K562 (cell line): ENCODE data around the gene ZBTB26.

Experiments
- ETV6 ChIP-seq, 3 experiments: fragments of 150-350 bp in 1 of 3; sonication (generic) in 1 of 3; formaldehyde crosslinking in 1 of 3; IDR thresholded peaks; 2 replicates each; pipeline versions ENCODE4 v1.6.1 to v1.8.0; 2014 to 2022; ENCODE audit warnings: borderline replicate concordance in 2 of 3, low read depth in 2 of 3, antibody characterized with exemption in 1 of 3, low read length in 1 of 3, mild to moderate bottlenecking in 1 of 3, missing genetic modification reagents in 1 of 3
- FOXJ3 ChIP-seq: sonication (generic); formaldehyde crosslinking; IDR thresholded peaks from 2 replicates; pipeline ENCODE4 v1.4.0; 2020; ENCODE audit warnings: mild to moderate bottlenecking, missing genetic modification reagents
- GTF2F1 ChIP-seq: IDR thresholded peaks from 2 replicates; pipeline ENCODE4 v1.6.1; 2011; ENCODE audit warnings: low read depth, low read length, improper control_type of control experiment
- MAFK ChIP-seq: IDR thresholded peaks from 2 replicates; pipeline ENCODE4 v1.6.1; 2011; ENCODE audit warnings: low read length, improper control_type of control experiment
- NFYB ChIP-seq: IDR thresholded peaks from 2 replicates; pipeline ENCODE4 v1.6.1; 2011; ENCODE audit warnings: mild to moderate bottlenecking, moderate library complexity; ENCODE audit not compliant: insufficient read length; ENCODE audit errors: extremely low read depth
- POLR2AphosphoS5 ChIP-seq: IDR thresholded peaks from 2 replicates; pipeline ENCODE4 v1.6.1; 2011; ENCODE audit warnings: mild to moderate bottlenecking, low read depth, low read length, moderate library complexity; ENCODE audit not compliant: control insufficient read depth, insufficient read depth
- PTBP1 ChIP-seq: fragments of 200-400 bp; formaldehyde crosslinking; IDR thresholded peaks from 2 replicates; pipeline ENCODE4 v1.6.1; 2017; ENCODE audit warnings: low read depth, low read length
- RCOR1 ChIP-seq, 2 experiments: IDR thresholded peaks; 2 replicates each; pipeline ENCODE4 v1.6.1; 2012; ENCODE audit warnings: low read depth in 2 of 2, low read length in 2 of 2, borderline replicate concordance in 1 of 2, improper control_type of control experiment in 1 of 2
- SMAD1 ChIP-seq: fragments of 150-350 bp; IDR thresholded peaks from 2 replicates; pipeline ENCODE4 v1.6.1; 2014; ENCODE audit warnings: low read length, low read depth; ENCODE audit not compliant: partially characterized antibody
- TF ChIP-seq, protein P1 (sequence below), 2 experiments: fragments of 450-650 bp in 1 of 2; sonication (generic) in 1 of 2; formaldehyde crosslinking in 1 of 2; IDR thresholded peaks in 1 of 2; conservative IDR thresholded peaks in 1 of 2; 2 replicates each; pipeline versions ENCODE4 v1.6.1 to v1.8.1; 2016 to 2023; ENCODE audit warnings: mild to moderate bottlenecking in 2 of 2, moderate library complexity in 2 of 2, inconsistent platforms in 1 of 2, missing genetic modification reagents in 1 of 2
- TF ChIP-seq, protein P2 (sequence below): sonication (generic); formaldehyde crosslinking; IDR thresholded peaks from 2 replicates; pipeline ENCODE4 v1.4.0; 2020; ENCODE audit warnings: mild to moderate bottlenecking, missing genetic modification reagents
- TF ChIP-seq, protein P3 (sequence below): fragments of 200-600 bp; sonication (generic); IDR thresholded peaks from one replicate; pipeline ENCODE4 v1.6.1; 2012; ENCODE audit warnings: mild to moderate bottlenecking, low read depth, low read length, inconsistent platforms

DNA sequence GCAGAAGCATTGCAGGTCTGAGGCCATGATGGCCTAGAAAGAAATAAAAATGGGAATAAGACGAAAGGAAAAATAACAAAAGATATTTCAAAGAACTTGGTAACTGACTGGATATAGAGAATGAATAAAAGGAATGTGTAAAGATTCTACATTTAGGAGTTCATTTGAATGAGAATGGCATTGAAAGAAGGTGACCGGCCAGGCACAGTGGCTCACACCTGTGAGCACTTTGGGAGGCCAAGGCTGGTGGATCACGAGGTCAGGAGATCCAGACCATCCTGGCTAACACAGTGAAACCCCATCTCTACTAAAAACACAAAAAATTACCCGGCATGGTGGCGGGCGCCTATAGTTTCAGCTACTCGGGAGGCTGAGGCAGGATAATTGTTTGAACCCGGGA lies 8.6 kb downstream of the ZBTB26 start:
- TF ChIP-seq ETV6 (IDR thresholded peaks at IDR 0.05; ENCODE audit: borderline replicate concordance in 1 of 2, low read depth in 2 of 2, low read length in 1 of 2) (no peak), ETV6 (CRISPR knock-in tag; IDR thresholded peaks at IDR 0.05; ENCODE audit: borderline replicate concordance) (no peak), SMAD1 (no peak), PTBP1 (no peak), GTF2F1 (no peak), POLR2AphosphoS5 (no peak), FOXJ3 (CRISPR knock-in tag) (no peak), NFYB (no peak), RCOR1 (IDR thresholded peaks at IDR 0.05; ENCODE audit: borderline replicate concordance in 1 of 2, low read depth in 2 of 2, low read length in 2 of 2) (no peak), MAFK (no peak)
- TF ChIP-seq, protein P1, sequence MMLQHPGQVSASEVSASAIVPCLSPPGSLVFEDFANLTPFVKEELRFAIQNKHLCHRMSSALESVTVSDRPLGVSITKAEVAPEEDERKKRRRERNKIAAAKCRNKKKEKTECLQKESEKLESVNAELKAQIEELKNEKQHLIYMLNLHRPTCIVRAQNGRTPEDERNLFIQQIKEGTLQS (IDR thresholded peaks at IDR 0.05), result no peak
- TF ChIP-seq, protein P1 (CRISPR knock-in tag; conservative IDR thresholded peaks at IDR 0.05), result no peak
- TF ChIP-seq, protein P2, sequence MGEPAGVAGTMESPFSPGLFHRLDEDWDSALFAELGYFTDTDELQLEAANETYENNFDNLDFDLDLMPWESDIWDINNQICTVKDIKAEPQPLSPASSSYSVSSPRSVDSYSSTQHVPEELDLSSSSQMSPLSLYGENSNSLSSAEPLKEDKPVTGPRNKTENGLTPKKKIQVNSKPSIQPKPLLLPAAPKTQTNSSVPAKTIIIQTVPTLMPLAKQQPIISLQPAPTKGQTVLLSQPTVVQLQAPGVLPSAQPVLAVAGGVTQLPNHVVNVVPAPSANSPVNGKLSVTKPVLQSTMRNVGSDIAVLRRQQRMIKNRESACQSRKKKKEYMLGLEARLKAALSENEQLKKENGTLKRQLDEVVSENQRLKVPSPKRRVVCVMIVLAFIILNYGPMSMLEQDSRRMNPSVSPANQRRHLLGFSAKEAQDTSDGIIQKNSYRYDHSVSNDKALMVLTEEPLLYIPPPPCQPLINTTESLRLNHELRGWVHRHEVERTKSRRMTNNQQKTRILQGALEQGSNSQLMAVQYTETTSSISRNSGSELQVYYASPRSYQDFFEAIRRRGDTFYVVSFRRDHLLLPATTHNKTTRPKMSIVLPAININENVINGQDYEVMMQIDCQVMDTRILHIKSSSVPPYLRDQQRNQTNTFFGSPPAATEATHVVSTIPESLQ (CRISPR knock-in tag), result no peak
- TF ChIP-seq, protein P3, sequence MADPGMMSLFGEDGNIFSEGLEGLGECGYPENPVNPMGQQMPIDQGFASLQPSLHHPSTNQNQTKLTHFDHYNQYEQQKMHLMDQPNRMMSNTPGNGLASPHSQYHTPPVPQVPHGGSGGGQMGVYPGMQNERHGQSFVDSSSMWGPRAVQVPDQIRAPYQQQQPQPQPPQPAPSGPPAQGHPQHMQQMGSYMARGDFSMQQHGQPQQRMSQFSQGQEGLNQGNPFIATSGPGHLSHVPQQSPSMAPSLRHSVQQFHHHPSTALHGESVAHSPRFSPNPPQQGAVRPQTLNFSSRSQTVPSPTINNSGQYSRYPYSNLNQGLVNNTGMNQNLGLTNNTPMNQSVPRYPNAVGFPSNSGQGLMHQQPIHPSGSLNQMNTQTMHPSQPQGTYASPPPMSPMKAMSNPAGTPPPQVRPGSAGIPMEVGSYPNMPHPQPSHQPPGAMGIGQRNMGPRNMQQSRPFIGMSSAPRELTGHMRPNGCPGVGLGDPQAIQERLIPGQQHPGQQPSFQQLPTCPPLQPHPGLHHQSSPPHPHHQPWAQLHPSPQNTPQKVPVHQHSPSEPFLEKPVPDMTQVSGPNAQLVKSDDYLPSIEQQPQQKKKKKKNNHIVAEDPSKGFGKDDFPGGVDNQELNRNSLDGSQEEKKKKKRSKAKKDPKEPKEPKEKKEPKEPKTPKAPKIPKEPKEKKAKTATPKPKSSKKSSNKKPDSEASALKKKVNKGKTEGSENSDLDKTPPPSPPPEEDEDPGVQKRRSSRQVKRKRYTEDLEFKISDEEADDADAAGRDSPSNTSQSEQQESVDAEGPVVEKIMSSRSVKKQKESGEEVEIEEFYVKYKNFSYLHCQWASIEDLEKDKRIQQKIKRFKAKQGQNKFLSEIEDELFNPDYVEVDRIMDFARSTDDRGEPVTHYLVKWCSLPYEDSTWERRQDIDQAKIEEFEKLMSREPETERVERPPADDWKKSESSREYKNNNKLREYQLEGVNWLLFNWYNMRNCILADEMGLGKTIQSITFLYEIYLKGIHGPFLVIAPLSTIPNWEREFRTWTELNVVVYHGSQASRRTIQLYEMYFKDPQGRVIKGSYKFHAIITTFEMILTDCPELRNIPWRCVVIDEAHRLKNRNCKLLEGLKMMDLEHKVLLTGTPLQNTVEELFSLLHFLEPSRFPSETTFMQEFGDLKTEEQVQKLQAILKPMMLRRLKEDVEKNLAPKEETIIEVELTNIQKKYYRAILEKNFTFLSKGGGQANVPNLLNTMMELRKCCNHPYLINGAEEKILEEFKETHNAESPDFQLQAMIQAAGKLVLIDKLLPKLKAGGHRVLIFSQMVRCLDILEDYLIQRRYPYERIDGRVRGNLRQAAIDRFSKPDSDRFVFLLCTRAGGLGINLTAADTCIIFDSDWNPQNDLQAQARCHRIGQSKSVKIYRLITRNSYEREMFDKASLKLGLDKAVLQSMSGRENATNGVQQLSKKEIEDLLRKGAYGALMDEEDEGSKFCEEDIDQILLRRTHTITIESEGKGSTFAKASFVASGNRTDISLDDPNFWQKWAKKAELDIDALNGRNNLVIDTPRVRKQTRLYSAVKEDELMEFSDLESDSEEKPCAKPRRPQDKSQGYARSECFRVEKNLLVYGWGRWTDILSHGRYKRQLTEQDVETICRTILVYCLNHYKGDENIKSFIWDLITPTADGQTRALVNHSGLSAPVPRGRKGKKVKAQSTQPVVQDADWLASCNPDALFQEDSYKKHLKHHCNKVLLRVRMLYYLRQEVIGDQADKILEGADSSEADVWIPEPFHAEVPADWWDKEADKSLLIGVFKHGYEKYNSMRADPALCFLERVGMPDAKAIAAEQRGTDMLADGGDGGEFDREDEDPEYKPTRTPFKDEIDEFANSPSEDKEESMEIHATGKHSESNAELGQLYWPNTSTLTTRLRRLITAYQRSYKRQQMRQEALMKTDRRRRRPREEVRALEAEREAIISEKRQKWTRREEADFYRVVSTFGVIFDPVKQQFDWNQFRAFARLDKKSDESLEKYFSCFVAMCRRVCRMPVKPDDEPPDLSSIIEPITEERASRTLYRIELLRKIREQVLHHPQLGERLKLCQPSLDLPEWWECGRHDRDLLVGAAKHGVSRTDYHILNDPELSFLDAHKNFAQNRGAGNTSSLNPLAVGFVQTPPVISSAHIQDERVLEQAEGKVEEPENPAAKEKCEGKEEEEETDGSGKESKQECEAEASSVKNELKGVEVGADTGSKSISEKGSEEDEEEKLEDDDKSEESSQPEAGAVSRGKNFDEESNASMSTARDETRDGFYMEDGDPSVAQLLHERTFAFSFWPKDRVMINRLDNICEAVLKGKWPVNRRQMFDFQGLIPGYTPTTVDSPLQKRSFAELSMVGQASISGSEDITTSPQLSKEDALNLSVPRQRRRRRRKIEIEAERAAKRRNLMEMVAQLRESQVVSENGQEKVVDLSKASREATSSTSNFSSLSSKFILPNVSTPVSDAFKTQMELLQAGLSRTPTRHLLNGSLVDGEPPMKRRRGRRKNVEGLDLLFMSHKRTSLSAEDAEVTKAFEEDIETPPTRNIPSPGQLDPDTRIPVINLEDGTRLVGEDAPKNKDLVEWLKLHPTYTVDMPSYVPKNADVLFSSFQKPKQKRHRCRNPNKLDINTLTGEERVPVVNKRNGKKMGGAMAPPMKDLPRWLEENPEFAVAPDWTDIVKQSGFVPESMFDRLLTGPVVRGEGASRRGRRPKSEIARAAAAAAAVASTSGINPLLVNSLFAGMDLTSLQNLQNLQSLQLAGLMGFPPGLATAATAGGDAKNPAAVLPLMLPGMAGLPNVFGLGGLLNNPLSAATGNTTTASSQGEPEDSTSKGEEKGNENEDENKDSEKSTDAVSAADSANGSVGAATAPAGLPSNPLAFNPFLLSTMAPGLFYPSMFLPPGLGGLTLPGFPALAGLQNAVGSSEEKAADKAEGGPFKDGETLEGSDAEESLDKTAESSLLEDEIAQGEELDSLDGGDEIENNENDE, result no peak
